SK-N-SH (cell line): ENCODE results near the gene THADA.

Source experiments
- CTCF ChIP-seq: fragments of 200-600 bp; sonication (generic); IDR thresholded peaks from 2 replicates; pipeline ENCODE4 v1.6.1; 2017; ENCODE audit warnings: antibody characterized with exemption, mild to moderate bottlenecking, moderate library complexity
- EP300 ChIP-seq, 2 experiments: IDR thresholded peaks; 2 replicates each; pipeline versions ENCODE4 v1.4.0 to v1.6.1; 2012; ENCODE audit warnings: borderline replicate concordance in 1 of 2, low read depth in 1 of 2, low read length in 1 of 2
- POLR2AphosphoS5 ChIP-seq: IDR thresholded peaks from 2 replicates; pipeline ENCODE4 v1.6.1; 2012; ENCODE audit warnings: low read depth, low read length
- REST ChIP-seq: IDR thresholded peaks from 2 replicates; pipeline ENCODE4 v1.6.1; 2012; ENCODE audit warnings: mild to moderate bottlenecking, low read depth, low read length, moderate library complexity

- TF ChIP-seq EP300 (IDR thresholded peaks at IDR 0.05; ENCODE audit: borderline replicate concordance in 1 of 2, low read depth in 1 of 2, low read length in 1 of 2) (no peak), CTCF (no peak), REST (no peak), POLR2AphosphoS5 (no peak)
These were observed 380.1 kb downstream of the THADA start for GRCh38 chr2:43215673-43216255.
